ENCODE results near the gene HIPK3.

DNA sequence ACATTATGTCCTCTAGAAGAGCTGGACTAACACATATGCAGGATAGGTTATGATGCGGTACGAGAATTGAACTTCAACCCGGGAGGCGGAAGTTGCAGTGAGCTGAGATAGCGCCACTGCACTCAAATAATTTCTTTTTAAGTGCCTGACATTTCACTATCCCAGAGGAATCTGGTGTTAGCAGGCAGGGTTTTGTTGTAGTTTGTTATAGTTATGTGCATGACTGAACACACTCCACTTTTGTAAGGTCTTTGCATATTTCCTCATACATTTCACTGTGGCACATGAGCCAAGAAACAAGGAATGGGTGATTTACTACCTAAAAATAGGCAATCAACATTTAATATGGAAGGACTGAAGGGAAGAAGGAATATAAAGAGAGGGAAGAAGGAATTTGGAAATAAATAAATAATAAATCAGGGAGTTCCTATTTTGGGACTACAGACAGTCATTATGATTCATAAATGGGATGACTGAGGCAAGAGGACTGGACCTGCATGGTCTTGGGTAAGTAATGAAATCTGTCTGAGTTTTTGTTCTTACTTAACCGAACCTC, 8.7 kb upstream of the HIPK3 start:
- TF ChIP-seq ZZZ3 (IDR thresholded peaks at IDR 0.05) = no peak
- TF ChIP-seq HIVEP1 (CRISPR knock-in tag; IDR thresholded peaks at IDR 0.05) = no peak
- no peak for TF ChIP-seq JUNB (CRISPR knock-in tag; conservative IDR thresholded peaks at IDR 0.05)
- no peak for TF ChIP-seq BCLAF1 (IDR thresholded peaks at IDR 0.05; ENCODE audit: borderline replicate concordance in 1 of 2, control insufficient read depth in 1 of 2, low read depth in 2 of 2, low read length in 1 of 2)
- no peak for TF ChIP-seq KAT2B (IDR thresholded peaks at IDR 0.05; ENCODE audit: low read depth, low read length)
- no peak for TF ChIP-seq GABPA (tag; conservative IDR thresholded peaks at IDR 0.05; ENCODE audit: low read depth)
- no peak for TF ChIP-seq EGR1 (conservative IDR thresholded peaks at IDR 0.05)
- no peak for TF ChIP-seq HNRNPLL (IDR thresholded peaks at IDR 0.05; ENCODE audit: low read depth, low read length, poor library complexity, severe bottlenecking)
- no peak for TF ChIP-seq ZFX (CRISPR knock-in tag; IDR thresholded peaks at IDR 0.05)
- no peak for TF ChIP-seq MYC (IDR thresholded peaks at IDR 0.05; ENCODE audit: low read depth, low read length)
- no peak for TF ChIP-seq MYC (CRISPR knock-in tag; IDR thresholded peaks at IDR 0.05; ENCODE audit: borderline replicate concordance, low read depth)
- TF ChIP-seq CTCF (IDR thresholded peaks at IDR 0.05 in 2 of 3, conservative IDR thresholded peaks at IDR 0.05 in 1 of 3; ENCODE audit: insufficient read depth in 2 of 3, low read depth in 1 of 3, low read length in 3 of 3) = no peak
- TF ChIP-seq SMC3 (conservative IDR thresholded peaks at IDR 0.05; ENCODE audit: insufficient read depth, low read depth, low read length) = no peak
- TF ChIP-seq GTF2A2 (tag; IDR thresholded peaks at IDR 0.05) = no peak
